Renal cortex interstitium (tissue), 11 donors: Measurements from ENCODE around the gene ZBED5. TPM values are rescaled to one million over a fixed set of nuclear protein-coding genes. Genes with fewer than 3 reads are reported as not detected.
"Not testable (repeated sequence)": the region's sequence is repeated elsewhere in the genome, so short reads cannot be mapped to it uniquely, and the experiment has no call there.

ENCODE experiments used
- DNase-seq, 11 donors: peaks; one replicate each; pipeline ENCODE4 v3.0.0-alpha.2; 2013; ENCODE audit warnings: low read depth in 9 of 11, low spot score in 4 of 11; ENCODE audit errors: extremely low read depth in 1 of 11
- polyA plus RNA-seq, 3 donors: library from polyadenylated mRNA; unstranded; fragments of 120-200 nt; gene quantifications; one replicate each; pipeline ENCODE4 v1.2.1, GENCODE V29; 2013; ENCODE audit not compliant: insufficient read length in 3 of 3

ZBED5 gene
- polyA plus RNA-seq, 3 donors: 98.6 to 116 (median 107) TPM

- DNase-seq: peak in 7 of 11 donors; percentile 26 to 73 (median 51)
These were observed 979 bp downstream of the ZBED5 start for GRCh38 chr11:10856689-10857458.

GRCh38 chr11:10855295-10855694 lies 2.6 kb downstream of the ZBED5 start:
- no peak for DNase-seq

- no peak for DNase-seq
These were observed 9.6 kb downstream of the ZBED5 start for GRCh38 chr11:10847960-10848860.

- no peak for DNase-seq
These were observed 11.2 kb downstream of the ZBED5 start for GRCh38 chr11:10846660-10847059.

- DNase-seq: no peak
These were observed 12.3 kb downstream of the ZBED5 start for GRCh38 chr11:10845589-10845988.

- DNase-seq: no peak
These were observed 13.1 kb downstream of the ZBED5 start for GRCh38 chr11:10844796-10845195.

- DNase-seq: no peak
These were observed 13.5 kb downstream of the ZBED5 start for GRCh38 chr11:10844356-10844755.

- no peak for DNase-seq
These were observed 19.0 kb downstream of the ZBED5 start for GRCh38 chr11:10838881-10839280.

GRCh38 chr11:10838083-10838482 lies 19.8 kb downstream of the ZBED5 start:
- no peak for DNase-seq

GRCh38 chr11:10836884-10837283 lies 21.0 kb downstream of the ZBED5 start:
- DNase-seq: not testable (repeated sequence)

GRCh38 chr11:10829139-10829538 lies 28.7 kb downstream of the ZBED5 start:
- no peak for DNase-seq

GRCh38 chr11:10828402-10828801 lies 29.5 kb downstream of the ZBED5 start:
- no peak for DNase-seq

- DNase-seq: no peak
These were observed 33.0 kb downstream of the ZBED5 start for GRCh38 chr11:10824888-10825287.

- DNase-seq: no peak
These were observed 34.7 kb downstream of the ZBED5 start for GRCh38 chr11:10823152-10823579.

- DNase-seq: not testable (repeated sequence)
These were observed 35.4 kb downstream of the ZBED5 start for GRCh38 chr11:10822491-10822890.

- DNase-seq: no peak
These were observed 39.3 kb downstream of the ZBED5 start for GRCh38 chr11:10818594-10818993.

- no peak for DNase-seq
These were observed 43.9 kb downstream of the ZBED5 start for GRCh38 chr11:10813945-10814344.

GRCh38 chr11:10809373-10810160 lies 48.3 kb downstream of the ZBED5 start:
- DNase-seq: peak in 3 of 11 donors; percentile 22 to 42 (median 25)
